ENCODE results near the gene UBAC1.
"Not testable (repeated sequence)": the region's sequence is repeated elsewhere in the genome, so short reads cannot be mapped to it uniquely, and the experiment has no call there.

Gene UBAC1

DNA sequence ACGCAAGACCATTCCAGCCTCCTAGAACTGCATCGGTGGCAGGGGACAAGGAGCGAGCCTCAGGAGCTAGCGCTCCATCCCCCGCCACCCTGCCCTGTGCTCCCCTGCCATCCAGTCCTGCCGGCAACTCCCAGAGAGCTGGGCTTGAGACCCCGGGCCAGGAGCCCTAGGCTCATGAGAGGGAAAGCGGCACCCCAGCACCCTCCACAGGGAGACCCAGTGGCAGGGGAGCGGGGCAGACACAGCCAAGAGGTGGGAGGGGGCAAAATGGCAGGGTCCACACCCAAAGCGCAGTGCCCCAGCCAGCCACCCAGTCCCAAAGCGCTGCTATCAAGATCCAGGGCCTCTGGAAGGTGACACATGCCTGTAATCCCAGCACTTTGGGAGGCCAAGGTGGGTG lies 12.7 kb downstream of the UBAC1 start:
- Histone ChIP-seq H3K36me3 (ENCODE audit: control insufficient read depth, insufficient read depth, low read length) (peaks cover 35% of the 10 kb centered on the region), H3K27ac (ENCODE audit: low read depth, low read length) (no peak overlapping the region), H3K4me1 (ENCODE audit: control insufficient read depth, insufficient read depth, low read length) (no peaks in the 10 kb centered on the region), H3K27me3 (ENCODE audit: control insufficient read depth, insufficient read depth, low read length) (no peaks in the 10 kb centered on the region), H3K4me3 (ENCODE audit: low read length) (no peak overlapping the region), H3K9ac (ENCODE audit: low read length) (no peak overlapping the region)

DNA sequence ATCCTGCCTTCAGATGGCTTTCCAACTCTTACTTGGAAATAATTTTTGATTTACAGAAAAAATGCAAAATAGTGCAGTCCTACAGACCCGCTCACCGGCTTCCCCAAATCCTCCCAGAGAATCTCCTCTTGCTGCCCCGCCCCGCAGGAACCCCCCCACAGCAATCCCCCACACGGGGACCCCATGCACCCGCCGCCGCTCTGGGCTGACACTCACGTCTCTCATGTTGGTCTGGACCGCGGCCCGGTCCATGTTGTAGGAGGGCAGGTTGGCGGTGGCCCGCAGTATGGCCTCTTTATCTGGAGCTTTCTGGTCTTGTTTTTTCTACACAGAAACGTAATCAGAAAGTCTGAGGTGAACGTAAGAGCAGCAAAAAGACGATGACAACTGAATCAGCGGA lies 13.6 kb downstream of the UBAC1 start:
- H3K27ac ChIP-seq (ENCODE audit: low read depth, low read length), result no peak overlapping the region
- H3K4me1 ChIP-seq (ENCODE audit: control insufficient read depth, insufficient read depth, low read length), result no peaks in the 10 kb centered on the region
- no peak overlapping the region for H3K4me3 ChIP-seq (ENCODE audit: low read length)
- no peak overlapping the region for H3K9ac ChIP-seq (ENCODE audit: low read length)
- peaks cover 29% of the 10 kb centered on the region for H3K36me3 ChIP-seq (ENCODE audit: control insufficient read depth, insufficient read depth, low read length)
- H3K27me3 ChIP-seq (ENCODE audit: control insufficient read depth, insufficient read depth, low read length), result no peaks in the 10 kb centered on the region

DNA sequence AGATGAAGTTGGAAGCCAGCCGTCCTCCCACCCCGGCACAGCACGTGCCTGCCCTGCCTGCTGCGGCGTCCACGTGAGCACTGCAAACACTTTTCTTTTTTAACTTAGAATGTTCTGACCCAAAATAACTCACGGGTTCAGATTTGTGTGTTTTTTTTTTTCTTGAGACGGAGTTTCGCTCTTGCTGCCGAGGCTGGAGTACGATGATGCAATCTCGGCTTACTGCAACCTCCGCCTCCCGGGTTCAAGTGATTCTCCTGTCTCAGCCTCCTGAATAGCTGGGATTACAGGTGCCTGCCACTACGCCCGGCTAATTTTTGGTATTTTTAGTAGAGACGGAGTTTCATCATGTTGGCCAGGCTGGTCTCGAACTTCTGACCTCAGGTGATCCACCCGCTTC lies 14.1 kb downstream of the UBAC1 start:
- not testable (repeated sequence) for H3K4me3 ChIP-seq (ENCODE audit: low read length); H3K4me1 ChIP-seq (ENCODE audit: control insufficient read depth, insufficient read depth, low read length); H3K9ac ChIP-seq (ENCODE audit: low read length); H3K27ac ChIP-seq (ENCODE audit: low read depth, low read length); H3K27me3 ChIP-seq (ENCODE audit: control insufficient read depth, insufficient read depth, low read length)
- H3K36me3 ChIP-seq (ENCODE audit: control insufficient read depth, insufficient read depth, low read length), result peaks cover 25% of the 10 kb centered on the region

DNA sequence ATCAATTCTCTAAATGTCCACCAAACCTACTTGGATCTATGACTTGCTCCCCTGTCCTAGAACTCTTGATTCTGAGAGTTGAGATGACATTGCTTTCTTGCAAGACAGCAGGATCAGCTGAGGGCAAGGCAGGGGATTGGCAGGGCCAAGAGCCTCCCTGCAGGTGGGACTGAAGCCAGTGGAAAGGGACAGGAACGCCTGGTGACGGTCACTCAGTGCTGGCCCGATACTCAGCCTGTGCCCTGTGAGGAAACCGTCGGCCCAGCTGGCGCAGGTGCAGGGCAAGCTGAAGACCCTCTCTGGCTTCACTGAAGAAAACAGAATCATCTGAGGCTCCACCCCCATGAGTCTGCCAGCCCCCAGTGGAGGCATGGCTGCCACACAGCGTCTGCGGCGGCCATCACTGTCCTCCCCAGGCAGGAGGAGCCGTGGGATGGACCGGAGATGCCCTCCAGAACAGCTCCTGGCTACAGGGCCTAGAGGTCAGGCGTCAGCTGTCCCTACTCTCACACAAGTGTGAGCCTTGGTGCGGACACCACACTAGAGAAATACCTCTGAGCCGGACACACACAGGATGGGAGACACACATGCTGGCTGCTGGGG lies 14.7 kb downstream of the UBAC1 start:
- no peak overlapping the region for H3K27ac ChIP-seq (ENCODE audit: low read depth, low read length)
- H3K9ac ChIP-seq (ENCODE audit: low read length), result no peak overlapping the region
- H3K36me3 ChIP-seq (ENCODE audit: control insufficient read depth, insufficient read depth, low read length), result peaks cover 25% of the 10 kb centered on the region
- H3K4me1 ChIP-seq (ENCODE audit: control insufficient read depth, insufficient read depth, low read length), result no peaks in the 10 kb centered on the region
- H3K4me3 ChIP-seq (ENCODE audit: low read length), result no peak overlapping the region
- H3K27me3 ChIP-seq (ENCODE audit: control insufficient read depth, insufficient read depth, low read length), result no peaks in the 10 kb centered on the region

DNA sequence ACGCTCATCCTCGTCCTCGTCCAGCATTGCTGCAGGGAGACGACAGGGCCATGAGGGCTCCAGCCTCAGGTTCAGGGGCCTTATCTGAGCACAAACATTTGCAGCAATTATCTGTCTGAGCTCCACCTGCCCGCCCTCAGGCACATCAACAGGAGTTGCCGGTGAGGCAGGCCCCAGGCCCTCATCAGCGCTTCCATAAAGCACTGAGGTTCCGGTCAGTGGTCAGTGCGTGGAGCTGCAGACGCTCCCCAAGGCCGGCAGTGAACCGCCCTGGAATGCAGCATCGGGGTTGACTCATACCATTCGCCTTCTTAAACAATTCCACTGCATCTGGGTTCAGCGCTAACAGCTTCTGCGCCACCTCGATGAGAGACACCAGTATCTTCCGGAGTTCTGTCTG lies 15.2 kb downstream of the UBAC1 start:
- Histone ChIP-seq H3K9ac (ENCODE audit: low read length) (no peak overlapping the region), H3K4me1 (ENCODE audit: control insufficient read depth, insufficient read depth, low read length) (no peaks in the 10 kb centered on the region), H3K27ac (ENCODE audit: low read depth, low read length) (no peak overlapping the region), H3K4me3 (ENCODE audit: low read length) (no peak overlapping the region), H3K36me3 (ENCODE audit: control insufficient read depth, insufficient read depth, low read length) (peaks cover 25% of the 10 kb centered on the region), H3K27me3 (ENCODE audit: control insufficient read depth, insufficient read depth, low read length) (no peaks in the 10 kb centered on the region)

DNA sequence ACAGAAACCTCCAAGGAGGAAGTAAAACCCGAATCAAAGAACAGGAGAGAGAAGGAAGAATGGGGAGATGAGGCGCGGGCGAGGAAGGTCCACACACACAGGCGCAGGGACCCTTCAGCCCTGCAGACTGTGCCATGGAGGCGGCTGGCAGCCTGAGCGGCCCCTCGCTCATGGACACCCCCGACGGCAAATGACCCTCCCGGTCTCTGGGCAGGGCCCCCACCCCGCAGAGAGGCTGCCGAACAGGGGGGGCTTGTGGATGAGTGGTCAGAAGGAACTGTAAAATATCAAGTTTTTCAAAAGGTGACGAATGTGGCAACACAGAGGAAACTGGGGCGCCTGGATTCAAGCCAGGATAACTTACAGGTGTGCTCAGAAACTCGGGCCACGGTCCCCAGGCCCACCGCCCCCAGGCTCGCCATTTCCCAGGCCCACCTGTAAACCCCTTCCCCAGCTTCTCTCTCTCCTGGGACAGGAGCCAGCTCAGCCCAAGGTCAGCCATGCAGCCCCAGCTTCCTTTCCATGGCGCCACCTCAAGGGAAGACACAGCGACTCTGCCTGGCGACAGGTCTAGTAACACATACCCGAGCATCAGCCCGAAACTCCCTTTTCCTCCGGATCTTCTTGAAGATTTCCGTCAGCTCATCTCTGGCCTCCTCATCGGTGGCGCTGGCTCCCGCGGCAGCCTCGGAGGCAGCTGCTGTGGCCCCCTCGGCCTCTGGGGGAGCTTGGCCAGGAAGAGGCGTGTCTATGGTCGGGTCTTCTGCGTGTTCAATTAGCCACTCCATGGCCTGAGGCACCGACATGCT lies 16.5 kb downstream of the UBAC1 start:
- peaks cover 30% of the 10 kb centered on the region for H3K36me3 ChIP-seq (ENCODE audit: control insufficient read depth, insufficient read depth, low read length)
- no peak overlapping the region for H3K4me3 ChIP-seq (ENCODE audit: low read length)
- H3K27ac ChIP-seq (ENCODE audit: low read depth, low read length), result no peak overlapping the region
- no peak overlapping the region for H3K9ac ChIP-seq (ENCODE audit: low read length)
- H3K27me3 ChIP-seq (ENCODE audit: control insufficient read depth, insufficient read depth, low read length), result no peaks in the 10 kb centered on the region
- H3K4me1 ChIP-seq (ENCODE audit: control insufficient read depth, insufficient read depth, low read length), result no peaks in the 10 kb centered on the region

DNA sequence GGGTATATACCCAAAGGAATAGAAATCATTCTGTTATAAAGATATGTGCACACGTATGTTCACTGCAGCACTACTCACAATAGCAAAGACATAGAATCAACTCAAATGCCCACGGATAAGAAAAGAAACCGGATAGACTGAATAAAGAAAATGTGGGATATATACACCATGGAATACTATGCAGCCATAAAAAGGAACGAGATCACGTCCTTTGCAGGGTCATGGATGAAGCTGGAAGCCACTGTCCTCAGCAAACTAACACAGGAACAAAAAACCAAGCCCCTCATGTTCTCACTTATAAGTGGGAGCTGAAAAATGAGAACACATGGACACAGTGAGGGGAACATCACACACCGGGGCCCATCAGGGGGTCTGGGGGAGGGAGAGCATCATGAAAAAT lies 17.6 kb downstream of the UBAC1 start:
- not testable (repeated sequence) for H3K27ac ChIP-seq (ENCODE audit: low read depth, low read length); H3K4me1 ChIP-seq (ENCODE audit: control insufficient read depth, insufficient read depth, low read length); H3K9ac ChIP-seq (ENCODE audit: low read length); H3K27me3 ChIP-seq (ENCODE audit: control insufficient read depth, insufficient read depth, low read length); H3K4me3 ChIP-seq (ENCODE audit: low read length)
- H3K36me3 ChIP-seq (ENCODE audit: control insufficient read depth, insufficient read depth, low read length), result peaks cover 35% of the 10 kb centered on the region

DNA sequence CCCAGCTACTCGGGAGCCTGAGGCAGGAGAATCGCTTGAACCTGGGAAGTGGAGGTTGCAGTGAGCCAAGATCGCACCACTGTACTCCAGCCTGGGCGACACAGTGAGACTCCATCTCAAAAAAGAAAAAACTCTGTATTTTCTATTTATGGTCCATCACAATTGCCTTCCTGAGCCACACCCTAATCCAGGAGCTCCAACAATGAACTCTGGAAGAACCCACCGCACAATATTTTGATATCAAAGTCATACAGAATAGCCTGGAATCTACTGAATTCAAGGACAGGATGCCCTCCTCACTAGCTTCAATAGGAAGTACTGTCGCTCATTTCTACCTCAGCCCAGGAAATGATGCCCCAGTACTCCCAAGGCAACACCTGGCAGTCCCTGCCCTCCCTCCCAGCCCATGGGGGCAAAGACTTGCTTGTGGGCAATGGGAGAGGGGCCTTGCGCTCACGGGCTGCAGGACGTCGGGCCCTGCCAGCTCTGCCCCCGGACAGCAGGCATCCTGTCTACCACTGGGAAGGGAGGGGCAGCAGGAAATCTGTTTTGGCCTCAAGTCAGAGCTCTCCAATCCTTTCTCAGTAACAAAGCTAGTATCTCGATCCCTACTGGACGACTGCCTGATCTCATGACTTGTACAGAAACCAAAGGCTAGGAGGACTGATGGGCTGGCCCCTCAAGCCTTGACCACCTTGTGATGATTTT lies 19.7 kb downstream of the UBAC1 start:
- H3K27me3 ChIP-seq (ENCODE audit: control insufficient read depth, insufficient read depth, low read length), result no peaks in the 10 kb centered on the region
- no peaks in the 10 kb centered on the region for H3K4me1 ChIP-seq (ENCODE audit: control insufficient read depth, insufficient read depth, low read length)
- no peak overlapping the region for H3K27ac ChIP-seq (ENCODE audit: low read depth, low read length)
- H3K4me3 ChIP-seq (ENCODE audit: low read length), result no peak overlapping the region
- H3K9ac ChIP-seq (ENCODE audit: low read length), result no peak overlapping the region
- H3K36me3 ChIP-seq (ENCODE audit: control insufficient read depth, insufficient read depth, low read length), result peaks cover 48% of the 10 kb centered on the region

DNA sequence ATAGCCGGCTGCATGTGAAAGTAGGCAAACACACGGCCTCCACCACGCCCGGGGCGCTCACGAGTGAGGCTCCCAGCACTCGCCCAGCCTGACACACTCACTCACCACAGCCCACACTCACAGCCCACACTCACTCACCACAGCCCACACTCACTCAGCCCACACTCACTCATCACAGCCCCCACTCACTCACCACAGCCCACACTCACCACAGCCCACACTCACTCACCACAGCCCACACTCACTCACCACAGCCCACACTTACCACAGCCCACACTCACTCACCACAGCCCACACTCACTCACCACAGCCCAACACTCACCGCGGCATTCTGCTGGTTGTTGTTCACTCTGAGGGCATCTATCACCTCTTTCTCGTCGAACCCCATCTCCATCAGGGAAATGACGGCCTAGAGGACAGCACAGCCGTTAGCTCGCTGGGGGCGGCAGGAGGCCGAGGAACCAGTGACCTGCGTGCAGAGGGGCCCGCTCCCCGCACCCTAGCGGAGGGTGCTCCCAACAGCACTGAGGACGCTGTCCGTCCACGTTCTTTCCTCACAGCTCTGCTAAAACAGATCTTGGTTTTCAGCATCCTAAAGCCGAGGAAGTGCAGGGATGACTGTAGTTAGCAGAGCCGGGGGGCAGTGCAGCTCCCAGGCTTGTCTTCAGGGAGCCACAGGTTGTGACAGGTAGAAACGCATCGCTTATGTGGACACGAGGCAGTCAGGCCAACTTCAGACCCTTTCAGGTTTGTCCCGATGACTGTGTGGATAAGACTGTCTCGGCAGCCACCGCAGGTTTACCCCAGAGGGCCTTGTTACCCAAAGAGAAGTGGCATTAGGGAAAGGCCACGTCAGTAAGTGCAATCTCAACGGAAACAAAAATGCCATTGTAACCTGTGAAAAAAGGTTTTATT lies 21.6 kb downstream of the UBAC1 start:
- H3K4me3 ChIP-seq (ENCODE audit: low read length), result no peak overlapping the region
- peaks cover 32% of the 10 kb centered on the region for H3K36me3 ChIP-seq (ENCODE audit: control insufficient read depth, insufficient read depth, low read length)
- H3K4me1 ChIP-seq (ENCODE audit: control insufficient read depth, insufficient read depth, low read length), result no peaks in the 10 kb centered on the region
- no peak overlapping the region for H3K9ac ChIP-seq (ENCODE audit: low read length)
- no peaks in the 10 kb centered on the region for H3K27me3 ChIP-seq (ENCODE audit: control insufficient read depth, insufficient read depth, low read length)
- H3K27ac ChIP-seq (ENCODE audit: low read depth, low read length), result no peak overlapping the region

DNA sequence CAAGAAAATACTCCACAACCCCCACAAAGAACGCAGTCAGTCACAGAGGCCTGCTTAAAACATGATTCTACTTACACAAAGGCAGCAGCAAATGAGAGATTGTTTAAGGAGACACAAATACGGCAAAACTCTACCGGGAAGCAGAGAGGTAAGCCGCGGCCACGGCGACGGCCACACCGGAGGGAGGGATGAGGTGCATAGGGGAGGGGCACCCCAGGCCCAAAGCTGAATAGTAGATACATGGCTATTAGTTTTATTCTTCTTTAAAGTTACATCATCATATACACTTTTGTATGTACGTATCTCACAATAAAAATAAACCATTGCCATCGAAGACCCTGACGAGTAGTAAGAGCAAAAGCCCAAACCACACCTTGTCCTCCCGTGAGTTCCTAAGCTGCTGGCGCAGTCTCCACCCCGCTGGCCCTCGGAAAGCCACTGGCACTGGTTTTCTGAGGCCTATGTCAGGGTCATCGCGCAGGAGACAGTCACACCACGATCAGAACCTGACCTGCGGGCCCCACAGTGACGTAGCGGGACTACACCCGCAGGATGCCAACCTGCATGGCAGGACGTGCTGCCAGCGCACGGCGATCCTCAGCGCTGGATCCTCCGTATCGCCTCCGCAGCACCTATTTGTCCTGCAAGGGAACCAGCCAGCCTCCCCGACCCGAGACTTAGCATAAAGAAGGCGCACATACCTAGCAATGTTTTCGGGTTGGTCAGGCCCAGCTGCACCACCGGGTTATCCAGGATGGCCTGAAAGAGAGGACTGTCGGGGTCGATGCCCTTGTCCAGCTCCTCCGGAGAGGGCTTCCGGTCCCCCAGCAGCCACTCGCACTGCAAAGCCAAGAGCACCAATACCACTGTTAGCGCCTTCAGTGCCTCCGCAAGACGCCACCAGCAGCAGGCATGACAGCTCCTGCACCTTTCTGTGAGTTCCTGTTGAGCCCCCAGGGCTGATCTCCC lies 23.4 kb downstream of the UBAC1 start:
- no peaks in the 10 kb centered on the region for H3K27me3 ChIP-seq (ENCODE audit: control insufficient read depth, insufficient read depth, low read length)
- no peaks in the 10 kb centered on the region for H3K4me1 ChIP-seq (ENCODE audit: control insufficient read depth, insufficient read depth, low read length)
- H3K36me3 ChIP-seq (ENCODE audit: control insufficient read depth, insufficient read depth, low read length), result peaks cover 31% of the 10 kb centered on the region
- no peak overlapping the region for H3K4me3 ChIP-seq (ENCODE audit: low read length)
- H3K9ac ChIP-seq (ENCODE audit: low read length), result no peak overlapping the region
- H3K27ac ChIP-seq (ENCODE audit: low read depth, low read length), result no peak overlapping the region

DNA sequence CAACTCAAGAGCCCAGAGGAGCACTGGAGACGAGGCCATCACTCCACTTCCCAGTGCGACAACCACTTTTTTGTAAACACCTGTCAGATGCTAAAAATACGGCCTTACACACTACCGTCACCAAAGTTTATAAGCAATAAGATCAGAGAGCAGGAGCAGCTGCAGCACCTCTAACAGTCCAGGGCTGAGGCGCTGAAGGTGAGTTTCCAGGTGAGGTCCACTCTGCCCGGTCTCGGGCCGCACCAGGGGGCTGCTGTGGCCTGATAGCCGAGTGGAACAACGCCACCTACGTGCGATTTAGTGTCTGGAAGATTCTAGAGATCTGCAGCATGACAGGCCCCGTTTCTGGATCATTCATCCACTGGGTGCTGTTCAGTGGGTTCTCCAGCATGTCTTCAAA lies 28.1 kb downstream of the UBAC1 start:
- Histone ChIP-seq H3K36me3 (ENCODE audit: control insufficient read depth, insufficient read depth, low read length) (peaks cover 25% of the 10 kb centered on the region), H3K4me3 (ENCODE audit: low read length) (no peak overlapping the region), H3K9ac (ENCODE audit: low read length) (no peak overlapping the region), H3K27ac (ENCODE audit: low read depth, low read length) (no peak overlapping the region), H3K4me1 (ENCODE audit: control insufficient read depth, insufficient read depth, low read length) (no peaks in the 10 kb centered on the region), H3K27me3 (ENCODE audit: control insufficient read depth, insufficient read depth, low read length) (no peaks in the 10 kb centered on the region)
